Effector memory CD4-positive, alpha-beta T cell (primary cell): ENCODE results near the gene CROCC.
A peak's percentile ranks its signal among the peaks of the same experiment; 100 is the strongest.
"Not testable (repeated sequence)": the region's sequence is repeated elsewhere in the genome, so short reads cannot be mapped to it uniquely, and the experiment has no call there.

Experiments
- DNase-seq, 3 donors: peaks; one replicate each; pipeline ENCODE4 v3.0.0-alpha.2; 2020
- H3K27ac ChIP-seq: 2 replicates; pipeline ENCODE4 v1.7.0; 2013; ENCODE audit warnings: mild to moderate bottlenecking, low read length, moderate library complexity; ENCODE audit not compliant: insufficient read depth, poor library complexity, severe bottlenecking
- H3K27me3 ChIP-seq: replicated peaks from 2 replicates; pipeline ENCODE4 v1.7.0; 2013; ENCODE audit warnings: mild to moderate bottlenecking, low read length; ENCODE audit not compliant: insufficient read depth, control insufficient read depth, poor library complexity, severe bottlenecking
- H3K36me3 ChIP-seq: 2 replicates; pipeline ENCODE4 v1.7.0; 2013; ENCODE audit warnings: mild to moderate bottlenecking, low read length, moderate library complexity; ENCODE audit not compliant: control insufficient read depth, insufficient read depth
- H3K4me1 ChIP-seq: 2 replicates; pipeline ENCODE4 v1.7.0; 2013; ENCODE audit warnings: low read length, mild to moderate bottlenecking; ENCODE audit not compliant: control insufficient read depth, insufficient read depth, poor library complexity, severe bottlenecking
- H3K4me3 ChIP-seq: 2 replicates; pipeline ENCODE4 v1.7.0; 2013; ENCODE audit warnings: low read length, low read depth, mild to moderate bottlenecking; ENCODE audit not compliant: insufficient read depth, poor library complexity, severe bottlenecking
- H3K9me3 ChIP-seq: 2 replicates; pipeline ENCODE4 v1.7.0; 2013; ENCODE audit warnings: mild to moderate bottlenecking, low read length, moderate library complexity; ENCODE audit not compliant: control insufficient read depth

Gene CROCC

GRCh38 chr1:16905868-16906702, 15.6 kb upstream of the CROCC start:
- no peaks in the 10 kb centered on the region for H3K9me3 ChIP-seq
- peak overlapping the region; percentile 99 for H3K27ac ChIP-seq
- no peak overlapping the region for H3K4me3 ChIP-seq
- no peaks in the 10 kb centered on the region for H3K36me3 ChIP-seq
- peaks cover 18% of the 10 kb centered on the region for H3K4me1 ChIP-seq
- H3K27me3 ChIP-seq = no peaks in the 10 kb centered on the region
- no peak for DNase-seq

- no peaks in the 10 kb centered on the region for H3K9me3 ChIP-seq
- DNase-seq = no peak
- H3K27ac ChIP-seq = no peak overlapping the region
- H3K27me3 ChIP-seq = no peaks in the 10 kb centered on the region
- no peaks in the 10 kb centered on the region for H3K36me3 ChIP-seq
- H3K4me1 ChIP-seq = peaks cover 18% of the 10 kb centered on the region
- H3K4me3 ChIP-seq = no peak overlapping the region
Measured at GRCh38 chr1:16906873-16907272, 14.9 kb upstream of the CROCC start.

- Histone ChIP-seq H3K27me3 (no peaks in the 10 kb centered on the region), H3K4me3 (no peak overlapping the region), H3K27ac (no peak overlapping the region), H3K36me3 (no peaks in the 10 kb centered on the region), H3K9me3 (no peaks in the 10 kb centered on the region), H3K4me1 (peaks cover 15% of the 10 kb centered on the region)
- no peak for DNase-seq
Measured at GRCh38 chr1:16907870-16908758, 13.6 kb upstream of the CROCC start.

GRCh38 chr1:16911851-16912721, 9.6 kb upstream of the CROCC start:
- H3K4me3 ChIP-seq, H3K9me3 ChIP-seq, H3K36me3 ChIP-seq, H3K4me1 ChIP-seq, H3K27ac ChIP-seq, H3K27me3 ChIP-seq, DNase-seq: not testable (repeated sequence)

- H3K27ac ChIP-seq, DNase-seq, H3K9me3 ChIP-seq, H3K27me3 ChIP-seq, H3K36me3 ChIP-seq, H3K4me3 ChIP-seq, H3K4me1 ChIP-seq: not testable (repeated sequence)
Measured at GRCh38 chr1:16912742-16913141, 9.0 kb upstream of the CROCC start.

- Histone ChIP-seq H3K4me3 (peak overlapping the region; percentile 54), H3K27ac (peak overlapping the region; percentile 35)
- DNase-seq = no peak
Measured at GRCh38 chr1:16913181-16913832, 8.4 kb upstream of the CROCC start.

GRCh38 chr1:16913833-16914662, 7.7 kb upstream of the CROCC start:
- Histone ChIP-seq H3K4me3 (peak overlapping the region; percentile 67), H3K4me1 (peaks cover 7% of the 10 kb centered on the region), H3K27me3 (no peaks in the 10 kb centered on the region), H3K36me3 (no peaks in the 10 kb centered on the region), H3K27ac (peak overlapping the region; percentile 57), H3K9me3 (no peaks in the 10 kb centered on the region)
- peak; percentile 90 to 94 (median 94) for DNase-seq

More at GRCh38 chr1:16913181-16913832, 8.4 kb upstream of the CROCC start:
- Histone ChIP-seq H3K36me3 (no peaks in the 10 kb centered on the region), H3K9me3 (no peaks in the 10 kb centered on the region), H3K27me3 (no peaks in the 10 kb centered on the region), H3K4me1 (peaks cover 7% of the 10 kb centered on the region)

GRCh38 chr1:16914928-16915626, 6.7 kb upstream of the CROCC start:
- DNase-seq, H3K9me3 ChIP-seq, H3K27ac ChIP-seq, H3K4me3 ChIP-seq, H3K4me1 ChIP-seq, H3K27me3 ChIP-seq, H3K36me3 ChIP-seq: not testable (repeated sequence)
